Coronary artery (tissue), 2 donors: Measurements from ENCODE around the gene LRRC61.
"Not testable (repeated sequence)": the region's sequence is repeated elsewhere in the genome, so short reads cannot be mapped to it uniquely, and the experiment has no call there.

Source experiments
- DNase-seq: peaks from one replicate; pipeline ENCODE4 v3.0.0-alpha.2; 2017; ENCODE audit warnings: low spot score
- H3K27ac ChIP-seq, 2 donors: fragments of 200-600 bp; sonication (generic); one replicate each; pipeline ENCODE4 v1.5.1; 2016 to 2019
- H3K4me3 ChIP-seq: fragments of 200-600 bp; sonication (generic); 2 replicates; pipeline ENCODE4 v1.5.1; 2016; ENCODE audit warnings: mild to moderate bottlenecking, moderate library complexity
- CTCF ChIP-seq: fragments of 200-600 bp; sonication (generic); IDR thresholded peaks from one replicate; pipeline ENCODE4 v1.5.1; 2019; ENCODE audit warnings: antibody characterized with exemption

LRRC61 gene

GRCh38 chr7:150313367-150313809 is 9.8 kb upstream of the LRRC61 start:
- H3K4me3 ChIP-seq = no peak overlapping the region
- DNase-seq = no peak
- no peak for TF ChIP-seq CTCF
- no peak overlapping the region for H3K27ac ChIP-seq

- H3K4me3 ChIP-seq = no peak overlapping the region
- DNase-seq = no peak
- H3K27ac ChIP-seq = no peak overlapping the region
- no peak for TF ChIP-seq CTCF
Measured at GRCh38 chr7:150313870-150314269, 9.3 kb upstream of the LRRC61 start.

- H3K27ac ChIP-seq = no peak overlapping the region
- H3K4me3 ChIP-seq = no peak overlapping the region
- no peak for TF ChIP-seq CTCF
- no peak for DNase-seq
Measured at GRCh38 chr7:150314639-150315239, 8.4 kb upstream of the LRRC61 start.

GRCh38 chr7:150316987-150317386 is 6.2 kb upstream of the LRRC61 start:
- H3K27ac ChIP-seq, H3K4me3 ChIP-seq: not testable (repeated sequence)
- DNase-seq = peak; percentile 5

- Histone ChIP-seq H3K27ac (no peak overlapping the region), H3K4me3 (no peak overlapping the region)
- no peak for TF ChIP-seq CTCF
- DNase-seq = peak; percentile 8
Measured at GRCh38 chr7:150317748-150318444, 5.3 kb upstream of the LRRC61 start.

GRCh38 chr7:150321788-150322113 is 1.4 kb upstream of the LRRC61 start:
- no peak overlapping the region for H3K4me3 ChIP-seq
- no peak for TF ChIP-seq CTCF
- DNase-seq = peak; percentile 58
- H3K27ac ChIP-seq = no peak overlapping the region

- TF ChIP-seq CTCF = no peak
- DNase-seq = no peak
- no peak overlapping the region for H3K27ac ChIP-seq
- H3K4me3 ChIP-seq = peak overlapping the region; percentile 68
Measured at GRCh38 chr7:150322114-150322832, 882 bp upstream of the LRRC61 start.
